Stimulated activated CD4-positive, alpha-beta T cell treated with anti-CD3 and anti-CD28 coated beads, Interleukin-2, amount 100 ng/mL, for 48 hours (primary cell): ENCODE data around the gene JAKMIP2.
"Not testable (repeated sequence)": the region's sequence is repeated elsewhere in the genome, so short reads cannot be mapped to it uniquely, and the experiment has no call there.

Source experiments
- DNase-seq, 2 donors: peaks; one replicate each; pipeline ENCODE4 v3.0.0-alpha.2; 2020

Gene JAKMIP2

DNA sequence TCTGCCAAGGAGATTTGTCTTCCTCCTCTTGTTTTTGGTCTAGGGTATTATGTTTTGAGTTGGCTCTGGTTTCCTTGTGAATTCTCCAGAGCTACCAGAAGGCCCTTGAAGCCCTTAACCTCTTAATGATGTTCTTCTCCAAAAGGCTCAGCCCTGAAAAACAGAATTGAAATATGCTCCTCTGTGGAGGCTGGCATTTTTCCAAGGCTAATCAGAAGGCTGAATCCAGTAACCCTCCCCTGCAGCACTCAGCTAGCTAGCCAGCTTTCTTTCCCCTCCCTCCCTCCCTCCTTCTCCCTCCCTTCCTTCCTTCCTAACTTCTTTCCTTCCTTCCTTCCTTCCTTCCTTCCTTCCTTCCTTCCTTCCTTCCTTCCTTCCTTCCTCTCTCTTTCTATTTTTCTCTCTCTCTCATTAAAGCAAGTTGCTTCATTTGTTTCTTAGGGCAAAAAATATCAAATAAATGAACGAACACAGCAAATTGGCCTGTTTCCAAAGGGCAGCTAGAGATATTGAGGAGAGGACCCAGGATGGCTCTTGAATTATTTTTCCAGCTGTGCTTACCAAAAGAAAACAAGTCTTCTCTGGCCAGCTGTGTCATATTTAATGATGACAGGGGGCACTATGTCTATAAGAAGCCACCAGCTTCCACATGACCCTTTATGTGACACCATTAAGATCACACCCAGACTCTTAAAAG, 38.7 kb downstream of the JAKMIP2 start:
- no peak for DNase-seq

DNA sequence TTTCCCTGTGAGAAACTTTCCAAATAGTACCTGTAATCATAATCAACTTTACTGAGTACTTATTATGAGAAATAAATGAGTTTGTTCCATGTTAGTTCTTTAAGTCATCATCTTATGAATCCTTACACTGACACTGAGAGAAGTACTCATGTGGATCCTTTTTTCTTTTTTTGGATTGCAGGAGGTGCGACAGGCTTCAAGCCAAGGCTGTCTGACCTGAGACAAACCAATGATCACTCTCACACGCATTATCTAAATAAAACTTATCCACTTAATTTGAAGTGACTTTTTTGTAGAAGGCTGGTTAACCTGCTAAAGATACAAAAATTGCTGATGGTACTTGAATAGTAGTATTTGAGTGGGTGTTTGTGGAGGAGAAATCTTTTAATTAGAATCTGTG, 39.5 kb downstream of the JAKMIP2 start:
- DNase-seq = no peak

DNA sequence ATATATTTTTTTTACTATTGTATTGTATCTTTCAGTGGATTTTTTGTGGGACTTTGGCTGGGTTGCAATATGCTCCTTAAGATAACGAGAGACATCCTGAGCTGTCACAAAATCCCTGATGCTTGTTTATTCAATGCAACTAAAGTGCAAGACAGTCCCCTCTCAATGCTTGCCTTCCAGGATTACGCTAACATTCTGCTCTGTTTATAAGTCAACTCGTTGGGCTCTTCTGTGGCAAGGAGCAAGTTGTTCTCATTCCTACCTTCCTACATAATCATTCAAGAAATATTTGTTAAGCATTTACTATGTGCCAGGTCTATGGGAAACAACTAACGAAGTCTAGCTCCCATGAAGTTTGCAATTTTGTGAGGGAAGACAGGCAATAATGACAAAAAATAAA, 40.4 kb downstream of the JAKMIP2 start:
- no peak for DNase-seq

DNA sequence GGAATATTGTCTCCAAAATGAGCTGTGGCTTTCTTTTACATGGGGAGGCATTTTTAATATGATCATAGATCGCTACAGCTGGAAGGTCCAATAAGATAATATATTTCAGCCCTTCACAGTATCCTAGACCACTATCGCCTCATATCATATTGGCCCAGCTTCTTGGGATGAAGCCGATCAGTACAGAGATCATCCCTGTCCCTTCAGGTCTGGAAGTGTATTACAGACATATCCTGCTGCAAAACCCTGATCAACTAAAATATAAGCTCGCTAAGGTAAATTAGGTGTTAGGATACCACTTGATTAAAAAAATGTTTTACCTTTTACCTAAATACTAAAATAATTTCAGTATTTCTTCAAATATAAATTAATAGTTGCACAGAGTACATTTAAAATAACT, 41.7 kb downstream of the JAKMIP2 start:
- no peak for DNase-seq

DNA sequence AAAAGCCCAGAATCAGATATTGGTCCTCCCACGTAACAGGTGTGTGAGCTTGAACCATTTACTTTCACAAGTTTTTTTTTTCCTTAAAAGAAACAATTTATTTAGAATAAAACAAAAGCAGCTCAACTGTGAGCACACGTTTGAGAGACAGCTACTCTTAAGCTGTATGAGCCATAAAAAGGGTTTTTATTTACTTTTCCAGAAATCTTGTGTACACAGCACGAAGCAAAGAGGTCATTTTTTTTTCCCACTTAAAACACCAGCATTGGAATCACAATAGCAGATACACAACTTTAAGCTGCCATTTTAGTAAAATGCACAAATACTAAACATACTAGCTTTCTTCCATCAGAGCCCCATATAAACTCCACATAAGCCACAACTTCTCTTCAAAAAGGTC, 44.6 kb downstream of the JAKMIP2 start:
- DNase-seq = no peak

DNA sequence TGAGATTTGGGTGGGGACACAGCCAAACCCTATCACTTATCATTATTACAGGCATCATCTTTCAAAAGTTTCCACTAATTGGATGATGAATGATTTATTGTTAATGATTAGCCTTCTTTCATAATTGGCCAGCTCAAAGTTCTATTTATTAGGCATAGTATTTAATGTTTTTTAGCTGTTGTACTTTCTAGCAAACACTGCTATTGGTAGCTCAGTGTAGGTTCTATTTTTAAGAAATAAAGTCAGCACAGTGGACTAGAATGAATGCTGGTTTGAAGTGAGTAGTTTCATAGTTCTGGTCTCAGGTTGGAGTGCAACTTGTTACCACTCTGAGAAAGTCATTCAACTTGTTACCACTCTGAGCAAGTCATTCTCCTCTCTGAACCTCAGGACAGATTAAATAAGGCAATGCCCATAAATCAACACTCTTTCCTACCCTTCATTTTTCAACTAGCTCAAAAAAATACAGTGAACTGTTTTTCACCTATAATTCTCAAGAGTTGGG, 46.9 kb downstream of the JAKMIP2 start:
- no peak for DNase-seq

DNA sequence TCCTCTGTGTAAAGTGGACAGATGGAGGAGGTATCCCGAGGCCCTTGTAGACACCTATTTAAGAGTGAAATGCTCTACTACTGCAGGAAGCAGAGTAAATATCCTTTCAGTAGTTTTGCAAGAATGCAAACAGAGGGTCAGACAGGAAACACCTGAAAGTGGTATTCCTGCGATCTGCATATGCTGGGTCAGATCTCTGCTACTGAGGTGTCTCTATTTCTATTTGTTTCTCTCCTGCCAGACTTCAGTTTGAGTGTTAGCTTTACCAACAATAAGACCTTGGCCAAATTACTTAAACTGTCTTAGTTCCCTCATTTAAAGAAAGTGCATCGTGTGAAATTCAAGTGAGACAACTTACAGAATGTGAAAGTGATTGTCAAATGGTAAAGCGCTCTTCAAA, 47.6 kb downstream of the JAKMIP2 start:
- no peak for DNase-seq

DNA sequence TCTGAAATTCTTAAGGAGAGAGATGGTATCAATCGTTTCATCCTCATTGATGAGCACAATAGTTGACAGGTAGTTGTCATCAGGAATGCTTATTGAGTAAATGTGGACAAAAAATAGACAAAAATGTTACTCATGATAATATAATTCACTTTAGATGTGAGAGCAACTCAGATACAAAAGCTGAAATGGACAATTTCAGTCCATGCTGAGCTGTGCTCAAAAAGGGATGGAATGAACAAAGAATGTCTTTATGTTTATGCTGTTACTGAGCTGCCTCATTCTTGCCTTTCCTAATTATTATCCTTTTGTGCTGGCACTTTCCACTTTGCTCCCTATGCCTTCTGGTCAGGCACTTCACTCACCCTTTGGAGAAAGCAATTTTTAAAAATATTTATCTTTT, 49.5 kb downstream of the JAKMIP2 start:
- DNase-seq = no peak

DNA sequence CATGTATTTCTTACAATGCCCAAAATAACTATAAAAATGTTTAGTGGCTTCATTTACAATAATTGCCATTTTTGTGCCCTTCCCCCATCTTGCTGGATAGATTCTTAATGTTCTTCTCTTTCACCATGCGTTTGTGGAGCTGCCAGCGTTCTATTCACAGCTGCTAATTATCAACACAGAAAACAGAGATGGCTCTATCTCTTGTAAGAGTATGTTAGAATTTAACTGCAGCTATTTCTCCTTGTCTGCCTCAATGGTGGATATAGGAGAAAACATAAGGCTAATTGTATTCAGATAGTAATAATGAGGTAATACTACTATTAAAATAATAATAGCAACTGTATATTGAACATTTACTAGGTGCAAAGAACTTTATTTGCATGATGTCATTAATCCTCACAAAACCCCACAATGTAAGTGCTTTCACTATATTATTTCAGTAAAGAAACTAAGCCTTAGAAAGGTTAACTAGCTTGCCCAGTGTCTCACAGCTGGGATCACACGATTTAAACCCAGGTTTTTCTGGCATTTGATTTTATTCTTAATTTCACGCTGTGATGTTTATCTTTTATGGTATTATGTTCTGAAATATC, 50.1 kb downstream of the JAKMIP2 start:
- DNase-seq = no peak

DNA sequence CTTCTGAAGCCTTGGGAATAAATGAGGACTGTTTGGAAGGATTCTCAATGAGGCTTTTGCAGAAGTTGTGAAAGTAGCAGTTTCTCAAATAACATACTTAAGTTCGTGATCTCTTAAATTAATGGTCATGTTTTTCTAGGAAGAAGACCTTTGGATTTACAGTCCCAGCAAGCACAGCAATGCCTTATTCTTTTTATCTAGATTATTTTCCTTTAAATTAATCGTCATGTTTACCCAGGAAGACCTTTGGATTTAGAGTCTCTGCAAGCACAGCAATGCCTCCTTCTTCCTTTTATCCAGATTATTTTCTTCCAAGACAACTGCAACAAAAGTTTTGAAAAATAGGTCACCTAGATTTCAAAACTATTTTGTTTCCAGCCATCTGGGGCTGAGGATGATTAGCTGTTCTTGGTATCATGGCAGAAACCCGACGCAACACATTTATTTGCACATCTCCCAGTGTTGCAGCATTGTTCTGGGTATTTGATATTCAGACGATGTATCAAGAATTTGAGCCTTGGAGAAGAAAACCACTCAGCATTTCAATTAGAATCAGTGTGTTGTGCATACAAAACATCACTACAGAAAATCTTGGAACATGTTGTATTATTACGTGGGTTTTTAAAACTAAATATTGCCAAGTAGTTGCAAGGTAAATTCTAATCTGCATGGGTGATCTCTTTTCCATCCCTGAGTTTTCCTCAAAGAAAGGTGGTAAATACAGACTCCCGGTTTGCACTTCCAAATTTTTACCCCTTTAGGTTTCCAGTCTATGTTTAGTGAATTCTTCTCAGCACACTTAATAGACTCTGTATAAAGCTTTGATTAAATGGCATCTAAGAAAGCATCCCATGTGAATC, 50.9 kb downstream of the JAKMIP2 start:
- DNase-seq = no peak

DNA sequence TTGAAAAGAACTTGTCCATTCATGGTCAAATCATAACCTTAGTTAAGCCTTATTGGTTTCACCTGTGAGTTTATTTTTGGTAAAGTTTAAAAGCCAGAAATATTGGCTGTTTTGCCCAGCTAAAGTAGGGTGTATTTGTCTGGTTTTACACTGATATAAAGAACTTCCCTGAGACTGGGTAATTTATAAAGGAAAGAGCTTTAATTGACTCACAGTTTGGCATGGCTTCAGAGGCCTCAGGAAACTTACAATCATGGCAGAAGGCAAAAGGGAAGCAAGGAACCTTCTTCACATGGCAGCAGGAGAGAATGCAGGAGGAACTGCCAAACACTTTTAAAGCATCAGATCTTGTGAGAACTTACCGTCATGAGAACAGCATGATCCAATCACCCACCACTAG, 55.3 kb downstream of the JAKMIP2 start:
- no peak for DNase-seq

DNA sequence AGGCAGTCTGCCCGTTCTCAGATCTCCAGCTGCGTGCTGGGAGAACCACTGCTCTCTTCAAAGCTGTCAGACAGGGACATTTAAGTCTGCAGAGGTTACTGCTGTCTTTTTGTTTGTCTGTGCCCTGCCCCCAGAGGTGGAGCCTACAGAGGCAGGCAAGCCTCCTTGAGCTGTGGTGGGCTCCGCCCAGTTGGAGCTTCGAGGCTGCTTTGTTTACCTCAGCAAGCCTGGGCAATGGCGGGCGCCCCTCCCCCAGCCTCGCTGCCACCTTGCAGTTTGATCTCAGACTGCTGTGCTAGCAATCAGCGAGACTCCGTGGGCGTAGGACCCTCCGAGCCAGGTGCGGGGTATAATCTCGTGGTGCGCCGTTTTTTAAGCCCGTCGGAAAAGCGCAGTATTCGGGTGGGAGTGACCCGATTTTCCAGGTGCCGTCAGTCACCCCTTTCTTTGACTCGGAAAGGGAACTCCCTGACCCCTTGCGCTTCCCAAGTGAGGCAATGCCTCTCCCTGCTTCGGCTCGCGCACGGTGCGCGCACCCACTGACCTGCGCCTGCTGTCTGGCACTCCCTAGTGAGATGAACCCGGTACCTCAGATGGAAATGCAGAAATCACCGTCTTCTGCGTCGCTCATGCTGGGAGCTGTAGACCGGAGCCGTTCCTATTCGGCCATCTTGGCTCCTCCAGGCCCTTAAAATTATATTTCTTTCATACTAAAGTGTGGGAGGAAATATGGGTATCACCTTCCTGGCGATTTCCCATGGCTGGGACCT, 61.2 kb downstream of the JAKMIP2 start:
- not testable (repeated sequence) for DNase-seq

DNA sequence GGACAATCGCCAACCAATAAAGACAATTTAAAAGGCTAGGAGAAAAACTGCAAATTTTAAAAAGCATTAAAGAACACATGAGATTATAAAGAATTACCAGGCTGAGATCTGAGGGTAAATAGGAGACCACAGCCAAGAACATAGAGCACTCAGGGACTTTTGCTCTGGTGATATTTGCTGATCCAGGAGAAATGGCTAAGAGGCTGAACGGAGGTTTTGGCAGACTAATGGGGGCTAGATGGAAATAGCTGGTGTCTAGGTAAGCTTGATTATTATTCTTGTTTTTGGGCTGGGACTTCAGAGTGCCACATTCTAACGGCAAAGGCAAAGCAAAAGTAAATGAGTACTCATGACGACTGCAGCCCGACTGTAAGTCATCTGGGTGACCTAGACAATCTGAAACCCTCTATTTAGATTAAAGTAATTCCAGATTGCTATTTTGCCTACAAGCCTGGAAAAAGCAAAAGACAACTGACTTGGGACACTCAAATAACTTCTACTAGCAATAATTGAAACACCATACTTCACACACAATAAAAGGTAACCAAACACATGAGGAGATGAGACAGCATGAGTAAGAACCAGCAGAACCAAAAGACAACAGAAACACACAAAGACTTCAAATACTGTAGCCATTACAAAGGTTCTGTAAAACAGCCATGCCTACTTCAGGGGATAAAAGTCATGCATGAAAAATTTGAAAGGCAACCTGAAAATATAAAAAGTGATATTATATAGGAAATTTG, 68.8 kb downstream of the JAKMIP2 start:
- DNase-seq = no peak

DNA sequence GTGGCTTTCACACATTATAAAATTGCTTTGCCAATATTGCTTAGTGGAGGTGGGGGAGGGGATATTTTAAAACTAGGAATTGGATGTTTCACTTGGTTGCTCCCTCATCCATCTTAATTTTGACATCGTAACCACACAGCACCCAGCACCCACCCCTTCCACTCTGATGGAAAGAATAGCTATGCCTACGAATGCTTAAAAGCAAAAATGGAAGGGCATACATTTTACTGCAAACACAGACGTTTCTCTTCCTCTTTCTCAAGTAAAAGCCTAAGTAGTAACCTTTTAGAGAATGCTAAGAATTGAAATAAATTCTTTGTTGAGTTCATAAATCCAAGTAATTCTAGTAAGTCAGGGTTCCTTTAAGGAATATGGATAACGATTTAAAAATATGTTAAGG, 69.9 kb downstream of the JAKMIP2 start:
- DNase-seq = no peak

DNA sequence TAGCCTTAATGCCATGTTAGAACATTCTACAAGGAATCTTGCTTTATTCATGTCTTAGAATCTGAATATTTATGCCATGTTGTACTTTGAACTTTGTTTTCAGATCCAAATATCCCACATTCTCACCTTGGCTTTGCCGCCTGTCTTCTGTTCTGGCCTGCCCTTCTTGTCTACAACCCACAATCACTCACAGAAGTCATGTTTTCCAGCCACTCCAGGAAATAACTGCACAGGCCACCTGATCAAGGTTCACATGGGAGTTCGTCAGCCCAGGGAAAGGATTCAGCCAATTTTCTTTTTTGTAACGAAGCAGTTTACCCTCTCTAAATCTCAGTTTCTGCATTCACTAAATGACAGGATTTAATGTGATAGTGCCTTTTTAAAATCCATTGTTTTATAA, 70.5 kb downstream of the JAKMIP2 start:
- DNase-seq = no peak

DNA sequence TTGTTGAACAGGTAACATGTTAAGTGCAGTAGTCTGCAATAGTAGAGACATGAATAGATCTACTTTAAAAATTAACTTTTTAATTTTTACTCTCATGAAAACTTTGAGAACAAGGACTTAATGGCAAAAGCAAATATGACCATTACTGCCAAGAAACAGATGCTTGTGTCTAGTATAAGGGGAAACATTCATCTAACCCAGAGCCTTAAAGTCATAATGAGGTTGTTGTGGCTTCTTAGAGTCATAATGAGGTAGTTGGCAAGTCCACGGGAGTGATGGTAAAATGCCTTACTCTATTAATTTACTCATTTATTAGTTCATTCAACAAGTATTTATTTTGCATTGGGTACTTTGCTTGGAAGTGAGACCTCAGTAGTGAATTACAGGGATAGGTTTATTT, 71.5 kb downstream of the JAKMIP2 start:
- no peak for DNase-seq

DNA sequence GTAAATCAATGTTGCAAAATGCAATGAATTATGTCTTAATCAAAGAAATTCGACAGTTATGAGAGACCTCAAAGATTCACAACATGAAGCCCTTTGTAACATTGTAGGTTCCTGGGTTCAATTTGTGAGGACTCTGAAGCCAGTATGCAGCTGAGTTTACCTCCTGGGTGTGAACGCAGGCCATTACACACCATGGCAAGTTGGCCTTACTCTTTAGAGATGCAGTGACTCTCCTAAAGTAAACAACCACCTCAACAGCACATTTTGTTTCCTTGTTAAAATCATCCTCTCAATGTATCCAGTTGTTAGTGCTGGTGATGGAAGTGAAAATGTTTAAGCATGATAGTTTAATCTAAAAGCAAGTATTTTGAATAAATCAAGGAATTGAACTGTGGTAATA, 73.8 kb downstream of the JAKMIP2 start:
- DNase-seq = no peak

DNA sequence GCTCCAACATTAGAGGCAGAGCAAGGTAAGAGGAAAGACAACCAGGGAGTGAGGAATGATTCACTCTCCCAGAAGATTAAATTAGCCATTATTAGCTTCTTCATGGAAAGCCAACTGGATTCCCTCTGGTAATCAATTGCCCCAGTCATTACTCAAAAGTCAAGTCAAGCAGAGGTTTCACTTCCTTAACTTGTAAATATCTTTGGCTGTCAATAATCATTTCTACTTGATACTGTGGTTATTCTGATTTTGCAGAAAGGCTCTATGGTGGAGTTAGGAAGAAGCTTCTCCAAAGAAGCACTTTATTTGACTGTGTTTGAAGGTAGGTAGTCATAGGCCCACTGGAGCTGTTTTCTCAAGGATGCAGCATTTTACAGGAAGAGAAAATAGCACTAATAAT, 78.0 kb downstream of the JAKMIP2 start:
- DNase-seq = no peak

DNA sequence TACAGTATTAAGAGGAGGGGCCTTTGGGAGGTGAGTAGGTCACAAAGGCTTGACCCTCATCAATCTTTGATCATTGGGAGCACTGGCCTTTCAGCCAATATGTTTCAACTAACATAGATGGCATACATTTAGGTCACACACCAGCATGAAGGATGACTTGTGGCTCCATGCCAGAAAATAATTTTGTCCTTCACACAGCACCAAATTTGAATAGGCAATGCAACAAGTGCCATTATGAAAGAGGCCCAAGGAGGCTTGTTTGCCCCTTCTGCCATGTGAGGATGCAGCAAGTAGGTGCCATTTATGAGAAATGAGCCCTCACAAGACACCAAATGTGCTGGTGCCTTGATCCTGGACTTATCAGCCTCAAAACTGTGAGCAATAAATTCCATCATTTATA, 81.1 kb downstream of the JAKMIP2 start:
- no peak for DNase-seq

DNA sequence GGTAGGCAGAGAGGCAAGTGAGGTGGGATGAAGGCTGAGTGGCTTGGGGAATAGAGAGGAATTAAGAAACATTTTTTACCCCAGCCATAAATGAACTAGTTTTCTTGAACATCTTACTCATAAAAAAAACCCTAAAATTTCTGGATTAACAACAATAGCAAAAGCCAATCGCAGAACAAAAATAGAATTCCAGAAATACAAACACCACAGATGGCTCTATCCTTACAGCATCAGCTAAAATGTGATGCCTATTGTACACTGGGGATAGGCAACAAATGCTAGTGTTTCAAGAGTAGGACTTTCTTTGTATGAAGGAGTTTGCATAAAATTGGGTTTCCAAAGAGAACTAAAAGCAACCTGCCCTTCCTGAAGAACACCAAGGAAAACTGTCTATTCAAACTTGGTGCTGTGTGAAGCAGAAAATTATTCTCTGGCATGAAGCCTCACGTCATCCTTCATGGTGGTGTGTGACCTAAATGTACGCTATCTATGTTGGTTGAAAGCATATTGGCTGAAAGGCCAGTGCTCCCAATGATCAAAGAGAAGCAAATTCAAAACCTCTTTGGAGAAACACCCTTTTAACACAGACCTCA, 82.9 kb downstream of the JAKMIP2 start:
- no peak for DNase-seq

DNA sequence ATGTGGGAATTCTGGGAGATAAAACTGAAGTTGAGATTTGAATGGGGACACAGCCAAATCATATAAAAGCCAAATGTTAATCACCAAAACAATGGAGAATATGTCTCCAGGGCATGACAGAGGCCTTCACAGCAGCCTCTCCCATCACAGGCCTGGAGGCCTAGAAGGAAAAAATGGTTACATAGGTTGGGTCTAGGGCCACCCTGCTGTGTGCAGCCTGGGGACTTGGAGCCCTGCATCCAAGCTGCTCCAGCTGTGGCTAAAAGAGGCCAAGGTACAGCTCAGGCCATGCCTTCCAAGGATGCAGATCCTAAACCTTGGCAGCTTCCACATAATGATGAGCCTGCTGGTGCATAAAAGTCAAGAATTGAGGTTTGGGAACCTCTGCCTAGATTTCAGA, 85.1 kb downstream of the JAKMIP2 start:
- DNase-seq = no peak

DNA sequence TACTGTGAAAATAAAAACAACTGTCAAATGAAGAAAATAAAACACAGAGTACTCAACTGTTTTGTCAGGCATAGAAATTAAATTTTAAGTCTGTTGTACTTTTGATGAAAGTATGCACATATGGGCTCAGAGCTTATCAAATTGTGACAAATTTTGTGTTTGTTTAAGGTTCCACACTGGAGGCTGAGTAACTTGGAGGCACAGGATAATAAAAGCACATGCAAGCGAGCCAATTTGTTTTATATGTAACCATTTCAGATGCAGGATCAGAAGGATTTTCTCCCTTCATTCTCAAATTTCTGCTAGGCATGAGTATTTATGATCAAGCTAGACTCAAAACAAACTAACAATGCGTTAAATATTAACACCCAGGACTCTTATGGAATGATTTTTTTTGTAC, 87.8 kb downstream of the JAKMIP2 start:
- DNase-seq = no peak
